HepG2 (cell line): ENCODE measurements around the gene MPV17L. TPM values are rescaled to one million over a fixed set of nuclear protein-coding genes. Genes with fewer than 3 reads are reported as not detected.

Experiments used
- ATF5 ChIP-seq: sonication (generic); formaldehyde crosslinking; IDR thresholded peaks from 2 replicates; pipeline ENCODE4 v1.4.0; 2020; ENCODE audit warnings: mild to moderate bottlenecking, low read depth, missing genetic modification reagents
- CC2D1A ChIP-seq: sonication (generic); formaldehyde crosslinking; IDR thresholded peaks from 2 replicates; pipeline ENCODE4 v1.8.1; 2023; ENCODE audit warnings: mild to moderate bottlenecking, missing genetic modification reagents
- CTCF ChIP-seq: sonication (generic); formaldehyde crosslinking; IDR thresholded peaks from 2 replicates; pipeline ENCODE4 v1.5.0; 2020; ENCODE audit warnings: mild to moderate bottlenecking, missing genetic modification reagents, moderate library complexity
- DNMT1 ChIP-seq: sonication (generic); formaldehyde crosslinking; IDR thresholded peaks from 2 replicates; pipeline ENCODE4 v1.5.1; 2020; ENCODE audit warnings: mild to moderate bottlenecking, missing genetic modification reagents
- ELF3 ChIP-seq: IDR thresholded peaks from 2 replicates; pipeline ENCODE4 v1.6.1; 2016; ENCODE audit warnings: missing genetic modification reagents, missing compliant biosample characterization
- GATA4 ChIP-seq: sonication (generic); IDR thresholded peaks from 2 replicates; pipeline ENCODE4 v1.6.1; 2016; ENCODE audit warnings: antibody characterized with exemption, low read depth, borderline replicate concordance
- HNF1B ChIP-seq: sonication (generic); formaldehyde crosslinking; IDR thresholded peaks from 2 replicates; pipeline ENCODE4 v1.5.1; 2020; ENCODE audit warnings: mild to moderate bottlenecking, moderate library complexity, missing genetic modification reagents
- KAT8 ChIP-seq: IDR thresholded peaks from 2 replicates; pipeline ENCODE4 v1.6.1; 2016; ENCODE audit warnings: missing genetic modification reagents, missing compliant biosample characterization
- KLF16 ChIP-seq, 2 experiments: sonication (generic) in 1 of 2; formaldehyde crosslinking in 1 of 2; IDR thresholded peaks; 2 replicates each; pipeline versions ENCODE4 v1.6.1 to v1.8.0; 2016 to 2023; ENCODE audit warnings: missing genetic modification reagents in 2 of 2, missing compliant biosample characterization in 1 of 2
- LRRFIP1 ChIP-seq: sonication (generic); formaldehyde crosslinking; conservative IDR thresholded peaks from 2 replicates; pipeline ENCODE4 v1.4.0; 2020; ENCODE audit warnings: missing genetic modification reagents
- NFAT5 ChIP-seq: sonication (generic); formaldehyde crosslinking; IDR thresholded peaks from 2 replicates; pipeline ENCODE4 v1.4.0; 2020; ENCODE audit warnings: missing genetic modification reagents
- TCF7 ChIP-seq: sonication (generic); IDR thresholded peaks from 2 replicates; pipeline ENCODE4 v1.6.1; 2016; ENCODE audit warnings: antibody characterized with exemption, low read depth
- ZFP37 ChIP-seq: sonication (generic); formaldehyde crosslinking; IDR thresholded peaks from 2 replicates; pipeline ENCODE4 v1.4.0; 2020; ENCODE audit warnings: missing genetic modification reagents, borderline replicate concordance
- ZNF275 ChIP-seq: sonication (generic); formaldehyde crosslinking; IDR thresholded peaks from 2 replicates; pipeline ENCODE4 v1.8.0; 2022; ENCODE audit warnings: missing genetic modification reagents, mild to moderate bottlenecking, inconsistent platforms, borderline replicate concordance
- ZNF546 ChIP-seq: sonication (generic); formaldehyde crosslinking; conservative IDR thresholded peaks from 2 replicates; pipeline ENCODE4 v1.8.1; 2023; ENCODE audit warnings: mild to moderate bottlenecking, missing genetic modification reagents
- ZNF589 ChIP-seq: sonication (generic); formaldehyde crosslinking; conservative IDR thresholded peaks from 2 replicates; pipeline ENCODE4 v1.8.0; 2022; ENCODE audit warnings: mild to moderate bottlenecking, moderate library complexity, missing genetic modification reagents
- polyA plus RNA-seq, 8 experiments: library from polyadenylated mRNA; depleted of rRNA in 3 of 8; stranded (reverse) in 7 of 8; unstranded in 1 of 8; fragments of >200 nt; fragmentation: Illumina TruSeq in 4 of 8; extraction: Trizol in 4 of 8; gene quantifications; 2 replicates each; pipeline versions ENCODE4 v1.2.1 to v1.2.3, GENCODE V29; 2011 to 2016; ENCODE audit warnings: low read depth in 4 of 8, missing spikeins in 1 of 8, mixed read lengths in 1 of 8; ENCODE audit not compliant: insufficient read depth in 1 of 8
- total RNA-seq, 5 experiments: library from RNA; depleted of rRNA; stranded (reverse); fragments of >200 nt; fragmentation: Illumina TruSeq; extraction: Trizol; gene quantifications; 2 replicates each; pipeline ENCODE4 v1.2.3, GENCODE V29; 2016; ENCODE audit warnings: low read depth in 1 of 5

The MPV17L gene
- total and polyA plus RNA-seq, 2 of the 13 experiments (the other 11 are each of a cell fraction or from before 2014, with no cell fraction given): 34.7 to 63.8 TPM

- TF ChIP-seq ZNF275 (CRISPR knock-in tag) (no peak), HNF1B (peak; percentile 9; the same call in 1 of the 2 replicates), ATF5 (CRISPR knock-in tag) (no peak), CC2D1A (CRISPR knock-in tag) (no peak), TCF7 (no peak), GATA4 (no peak), ZFP37 (CRISPR knock-in tag) (no peak), KAT8 (CRISPR knock-in tag) (peak; percentile 14; the same call in 1 of the 2 replicates), NFAT5 (CRISPR knock-in tag) (no peak), ZNF589 (CRISPR knock-in tag) (no peak), ZNF546 (CRISPR knock-in tag) (no peak), ELF3 (CRISPR knock-in tag) (no peak), CTCF (no peak), KLF16 (CRISPR knock-in tag; IDR thresholded peaks at IDR 0.05) (no peak), LRRFIP1 (no peak), DNMT1 (CRISPR knock-in tag) (no peak)
Observed at GRCh38 chr16:15443753-15444152, 48.2 kb downstream of the MPV17L start (continued).
